Measurements from ENCODE around the gene RIC8B.

RIC8B gene

GRCh38 chr12:106801830-106802533 is 27.5 kb downstream of the RIC8B start:
- no peak for DNase-seq (ENCODE audit: low read depth)

GRCh38 chr12:106804668-106805067 is 30.2 kb downstream of the RIC8B start:
- DNase-seq (ENCODE audit: low read depth), result no peak

GRCh38 chr12:106814714-106815113 is 40.2 kb downstream of the RIC8B start:
- no peak for DNase-seq (ENCODE audit: low read depth)

- DNase-seq (ENCODE audit: low read depth), result no peak
Measured at GRCh38 chr12:106815741-106816140, 41.3 kb downstream of the RIC8B start.

- no peak for DNase-seq (ENCODE audit: low read depth)
Measured at GRCh38 chr12:106816231-106816630, 41.7 kb downstream of the RIC8B start.

- no peak for DNase-seq (ENCODE audit: low read depth)
Measured at GRCh38 chr12:106819991-106820390, 45.5 kb downstream of the RIC8B start.

GRCh38 chr12:106831699-106832098 is 57.2 kb downstream of the RIC8B start:
- no peak for DNase-seq (ENCODE audit: low read depth)

GRCh38 chr12:106837782-106838181 is 63.3 kb downstream of the RIC8B start:
- DNase-seq (ENCODE audit: low read depth), result no peak

GRCh38 chr12:106839333-106839732 is 64.9 kb downstream of the RIC8B start:
- no peak for DNase-seq (ENCODE audit: low read depth)

- DNase-seq (ENCODE audit: low read depth), result no peak
Measured at GRCh38 chr12:106840243-106840642, 65.8 kb downstream of the RIC8B start.

GRCh38 chr12:106841510-106842302 is 67.2 kb downstream of the RIC8B start:
- no peak for DNase-seq (ENCODE audit: low read depth)

GRCh38 chr12:106845902-106846301 is 71.4 kb downstream of the RIC8B start:
- no peak for DNase-seq (ENCODE audit: low read depth)

GRCh38 chr12:106847861-106848260 is 73.4 kb downstream of the RIC8B start:
- DNase-seq (ENCODE audit: low read depth), result no peak

- no peak for DNase-seq (ENCODE audit: low read depth)
Measured at GRCh38 chr12:106851306-106851705, 76.8 kb downstream of the RIC8B start.

GRCh38 chr12:106854723-106855122 is 80.2 kb downstream of the RIC8B start:
- no peak for DNase-seq (ENCODE audit: low read depth)

- DNase-seq (ENCODE audit: low read depth), result no peak
Measured at GRCh38 chr12:106855221-106855758, 80.8 kb downstream of the RIC8B start.

GRCh38 chr12:106861984-106862916 is 87.8 kb downstream of the RIC8B start:
- DNase-seq (ENCODE audit: low read depth), result no peak

GRCh38 chr12:106863189-106863588 is 88.7 kb downstream of the RIC8B start:
- no peak for DNase-seq (ENCODE audit: low read depth)

GRCh38 chr12:106865683-106866082 is 91.2 kb downstream of the RIC8B start:
- no peak for DNase-seq (ENCODE audit: low read depth)

- DNase-seq (ENCODE audit: low read depth), result no peak
Measured at GRCh38 chr12:106866426-106867080, 92.1 kb downstream of the RIC8B start.

GRCh38 chr12:106867651-106868050 is 93.2 kb downstream of the RIC8B start:
- DNase-seq (ENCODE audit: low read depth), result no peak
